Measurements from ENCODE around the gene KCNT2.

GRCh38 chr1:196427976-196428734 lies 180.1 kb downstream of the KCNT2 start:
- TF ChIP-seq POLR2A (IDR thresholded peaks at IDR 0.05; ENCODE audit: control extremely low read depth in 1 of 2, low read depth in 2 of 2, low read length in 2 of 2), result no peak
- no peak for TF ChIP-seq FOSL1 (IDR thresholded peaks at IDR 0.05; ENCODE audit: insufficient read depth, low read depth, low read length)
- TF ChIP-seq CTCF (IDR thresholded peaks at IDR 0.05; ENCODE audit: control extremely low read depth in 1 of 3, insufficient read depth in 1 of 3, low read depth in 1 of 3, low read length in 3 of 3), result no peak
- no peak for TF ChIP-seq GABPA (IDR thresholded peaks at IDR 0.05; ENCODE audit: borderline replicate concordance, insufficient read depth, low read length)
- no peak for TF ChIP-seq CEBPB (IDR thresholded peaks at IDR 0.05; ENCODE audit: low read depth, low read length)
- TF ChIP-seq SRF (IDR thresholded peaks at IDR 0.05; ENCODE audit: low read depth, low read length), result no peak
- no peak for TF ChIP-seq POLR2AphosphoS5 (IDR thresholded peaks at IDR 0.05; ENCODE audit: low read depth, low read length)

All from H1 (cell line).